GM18517 (cell line): ENCODE data around the gene PRKCZ.
"Not testable (repeated sequence)": the region's sequence is repeated elsewhere in the genome, so short reads cannot be mapped to it uniquely, and the experiment has no call there.

Experiments used
- ATAC-seq: cut with Tn5 transposase; IDR thresholded peaks from one replicate; pipeline ENCODE4 v1.9.1; 2021; ENCODE audit warnings: mild to moderate bottlenecking, moderate library complexity; ENCODE audit not compliant: unreplicated experiment

The PRKCZ gene

GRCh38 chr1:2130156-2130555 is 79.9 kb downstream of the PRKCZ start:
- ATAC-seq: no peak

- ATAC-seq: no peak
These were observed 80.7 kb downstream of the PRKCZ start for GRCh38 chr1:2130871-2131289.

GRCh38 chr1:2132222-2133038 is 82.2 kb downstream of the PRKCZ start:
- no peak for ATAC-seq

DNA sequence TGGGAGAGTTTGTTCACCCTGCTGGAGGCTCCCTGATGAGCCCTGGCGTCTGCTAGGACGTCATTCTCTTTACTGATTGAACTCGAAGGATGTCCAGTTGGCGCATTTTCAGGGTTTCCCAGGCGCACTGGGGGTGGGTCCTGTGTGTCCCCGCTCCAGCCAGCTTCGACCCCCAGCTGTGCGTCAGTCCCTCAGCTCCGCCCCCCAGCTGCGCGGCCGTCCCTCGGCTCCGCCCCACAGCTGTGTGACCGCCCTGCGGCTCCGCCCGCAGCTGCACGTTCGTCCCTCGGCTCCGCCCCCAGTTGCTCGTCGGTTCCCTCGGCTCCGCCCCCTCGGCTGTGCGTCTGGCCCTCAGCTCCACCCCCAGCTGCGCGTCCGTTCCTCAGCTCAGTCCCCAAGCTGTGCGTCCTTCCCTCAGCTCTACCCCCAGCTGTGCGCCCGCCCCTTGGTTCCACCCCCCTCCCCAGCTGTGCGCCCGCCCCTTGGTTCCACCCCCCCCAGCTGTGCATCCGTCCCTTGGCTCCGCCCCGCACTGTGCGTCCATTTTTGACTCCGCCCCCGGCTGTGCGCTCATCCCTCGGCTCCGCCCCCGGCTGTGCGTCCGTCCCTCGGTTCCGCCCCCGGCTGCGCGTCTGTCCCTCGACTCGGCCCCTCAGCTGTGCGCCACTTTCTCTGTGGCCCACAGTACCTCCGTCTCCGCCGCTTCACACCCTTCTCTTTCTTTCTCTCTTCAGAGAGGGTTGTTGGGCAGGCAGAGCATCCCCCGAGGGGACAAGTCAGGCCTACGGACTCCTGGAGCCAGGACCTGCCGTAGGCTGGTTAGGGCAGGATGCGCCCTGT is 83.0 kb downstream of the PRKCZ start:
- ATAC-seq: peak; percentile 75

DNA sequence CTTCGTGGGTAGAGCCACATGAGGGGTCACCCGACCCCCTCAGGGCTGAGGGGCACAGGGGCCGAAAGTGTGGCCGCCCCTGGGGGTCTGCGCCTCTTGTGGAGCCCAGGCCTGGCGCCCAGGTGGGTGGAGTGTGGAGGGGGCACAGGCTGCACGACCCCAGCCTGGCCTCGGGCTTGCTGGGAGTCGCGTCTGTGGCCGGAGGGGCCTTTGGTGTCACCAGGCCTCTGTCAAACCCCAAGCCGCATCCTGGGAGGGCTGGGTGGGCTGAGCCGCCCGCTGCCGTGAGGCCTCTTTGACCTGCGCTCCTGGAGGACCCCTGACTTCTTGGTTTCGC is 83.6 kb downstream of the PRKCZ start:
- no peak for ATAC-seq

- ATAC-seq: no peak
These were observed 84.0 kb downstream of the PRKCZ start for GRCh38 chr1:2134266-2134620.

DNA sequence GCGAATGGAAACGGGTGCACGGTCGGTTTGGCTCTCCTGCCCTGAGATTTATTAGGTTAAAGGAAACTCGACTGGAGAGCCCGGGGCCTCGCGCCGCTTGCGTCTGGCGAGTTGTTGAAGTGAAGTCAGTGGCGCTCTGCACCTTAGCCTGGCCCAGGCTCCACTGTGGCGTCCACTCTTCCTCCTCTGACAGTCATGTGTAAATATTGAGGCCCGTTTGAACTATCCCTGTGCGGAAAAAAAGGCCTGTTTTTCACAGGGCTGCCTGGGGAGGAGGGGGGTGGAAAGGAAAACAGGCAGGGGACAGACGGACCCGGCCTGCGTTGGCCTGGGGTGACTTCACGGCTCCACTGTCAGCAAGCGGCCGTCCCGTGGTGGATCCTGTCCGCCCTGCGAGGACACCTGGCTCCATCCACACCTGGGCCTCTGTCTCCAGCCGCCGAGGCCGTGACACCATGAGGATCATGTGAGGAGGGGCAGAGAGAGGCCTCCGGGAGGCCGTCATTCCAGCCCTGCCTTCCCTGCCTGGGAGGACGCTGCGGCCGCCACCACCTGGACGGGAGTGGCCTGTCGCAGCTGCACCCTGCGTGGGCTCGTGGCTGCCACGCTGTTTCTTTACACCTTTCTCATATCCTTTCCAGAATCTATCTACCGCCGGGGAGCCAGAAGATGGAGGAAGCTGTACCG is 84.6 kb downstream of the PRKCZ start:
- ATAC-seq: no peak

GRCh38 chr1:2135441-2135841 is 85.2 kb downstream of the PRKCZ start:
- no peak for ATAC-seq

GRCh38 chr1:2135941-2136340 is 85.7 kb downstream of the PRKCZ start:
- ATAC-seq: no peak

DNA sequence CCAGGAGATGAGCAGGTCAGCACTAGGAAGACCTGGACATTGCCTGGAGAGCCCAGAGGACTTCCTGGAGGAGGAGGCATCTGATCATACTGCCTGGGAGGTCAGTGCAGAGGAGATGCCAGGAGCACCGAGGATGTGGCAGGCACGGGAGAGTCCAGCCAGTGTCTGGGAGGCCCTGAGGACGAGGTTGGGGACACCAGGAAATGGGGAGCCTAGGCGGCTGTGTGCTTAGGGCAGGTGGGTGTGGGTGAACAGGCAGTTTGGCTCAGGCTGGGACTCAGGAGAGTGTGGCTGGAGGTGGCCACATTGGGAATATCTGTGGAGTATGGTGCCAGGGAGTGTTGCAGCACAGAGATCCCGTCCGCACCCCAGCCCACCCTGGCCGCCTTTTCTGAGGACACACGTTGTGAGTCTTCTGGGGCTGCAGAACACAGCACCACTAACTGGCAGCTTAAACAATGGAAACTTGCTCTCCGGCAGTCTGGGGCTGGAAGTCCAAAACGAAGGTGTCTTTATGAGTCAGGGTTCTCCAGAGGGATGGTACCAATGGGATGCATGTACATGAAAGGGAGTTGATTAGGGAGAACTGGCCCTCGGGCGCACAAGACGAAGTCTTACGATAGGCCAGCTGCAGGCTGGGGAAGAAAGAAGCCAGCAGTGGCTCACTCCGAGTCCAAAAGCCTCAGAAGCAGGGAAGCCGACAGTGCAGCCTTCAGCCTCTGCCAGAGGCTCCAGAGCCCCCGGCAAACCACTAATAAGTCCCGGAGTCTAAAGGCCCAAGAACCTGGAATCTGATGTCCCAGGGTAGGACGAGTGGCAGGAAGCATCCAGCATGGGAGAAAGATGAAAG is 86.4 kb downstream of the PRKCZ start:
- no peak for ATAC-seq

- ATAC-seq: no peak
These were observed 87.3 kb downstream of the PRKCZ start for GRCh38 chr1:2137257-2138121.

DNA sequence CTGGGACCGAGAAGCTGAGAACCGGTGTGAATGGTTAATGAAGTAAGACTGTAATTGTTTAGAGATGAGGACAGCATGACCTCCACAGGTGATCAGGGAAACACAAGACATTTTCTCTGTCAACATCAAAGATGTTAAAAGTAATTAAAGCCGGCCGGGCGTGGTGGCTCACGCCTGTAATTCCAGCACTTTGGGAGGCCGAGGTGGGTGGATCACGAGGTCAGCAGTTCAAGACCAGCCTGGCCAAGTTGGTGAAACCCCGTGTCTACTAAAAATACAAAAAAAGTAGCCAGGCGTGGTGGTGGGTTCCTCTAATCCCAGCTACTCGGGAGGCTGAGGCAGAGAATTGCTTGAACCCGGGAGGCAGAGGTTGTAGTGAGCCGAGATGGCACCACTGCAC is 88.9 kb downstream of the PRKCZ start:
- ATAC-seq: not testable (repeated sequence)

GRCh38 chr1:2141025-2141424 is 90.8 kb downstream of the PRKCZ start:
- no peak for ATAC-seq

DNA sequence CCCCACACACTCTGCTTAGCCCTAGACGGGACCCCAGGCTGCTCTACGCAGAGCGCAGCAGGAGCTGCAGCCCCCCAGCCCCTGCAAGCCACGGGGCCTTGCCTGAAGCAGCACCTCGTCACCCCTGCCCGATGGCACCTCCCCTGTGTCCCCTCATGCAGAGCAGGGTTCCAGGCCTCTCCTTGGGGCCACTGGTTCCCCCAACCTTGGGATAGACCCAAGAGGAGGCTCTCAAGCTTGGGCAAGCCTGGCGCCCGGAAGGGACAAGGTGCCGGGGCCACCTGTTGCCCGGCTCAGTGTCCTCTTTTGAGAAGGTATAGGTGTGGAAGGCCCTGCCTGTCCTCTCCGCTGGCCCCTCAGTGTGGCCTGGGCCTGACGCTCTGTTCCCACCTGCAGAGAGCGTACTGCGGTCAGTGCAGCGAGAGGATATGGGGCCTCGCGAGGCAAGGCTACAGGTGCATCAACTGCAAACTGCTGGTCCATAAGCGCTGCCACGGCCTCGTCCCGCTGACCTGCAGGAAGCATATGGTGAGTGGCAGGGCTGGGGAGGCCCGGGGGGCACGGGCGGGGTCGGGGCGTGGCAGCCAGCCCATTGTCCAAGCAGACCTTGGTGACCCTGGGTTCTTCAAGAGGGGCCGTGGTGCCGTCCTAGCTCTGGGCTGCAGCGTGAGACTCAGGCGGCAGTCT is 93.7 kb downstream of the PRKCZ start:
- ATAC-seq: no peak

DNA sequence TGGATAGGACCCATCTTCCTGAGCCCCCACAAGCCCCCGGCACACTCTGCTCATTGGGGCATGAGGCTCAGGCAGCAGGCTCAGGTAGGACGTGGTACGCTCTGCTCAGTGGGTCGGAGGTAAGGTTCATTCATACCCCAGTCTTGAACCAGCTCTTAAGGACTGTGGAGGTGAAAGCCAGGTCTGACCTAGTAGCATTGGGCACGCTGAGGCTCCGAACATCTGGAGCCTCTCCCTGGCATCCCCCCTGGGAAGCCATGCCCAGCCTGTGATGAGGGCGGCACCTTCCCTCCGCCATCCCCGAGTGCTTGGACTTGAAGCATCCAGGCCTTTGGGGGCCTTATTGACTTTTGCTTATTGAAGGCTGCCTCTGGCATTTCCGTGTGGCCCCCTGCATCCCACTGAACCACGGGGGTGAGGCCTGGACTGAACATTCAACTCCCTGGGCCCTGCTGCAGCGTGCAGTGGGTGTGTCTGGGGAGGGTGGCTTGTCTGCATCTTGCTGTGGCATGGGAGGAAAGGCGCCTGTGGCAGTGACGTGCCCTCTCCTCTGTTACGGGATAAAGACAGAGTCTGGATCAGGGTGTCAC is 94.4 kb downstream of the PRKCZ start:
- ATAC-seq: no peak

GRCh38 chr1:2145946-2146835 is 96.0 kb downstream of the PRKCZ start:
- no peak for ATAC-seq

DNA sequence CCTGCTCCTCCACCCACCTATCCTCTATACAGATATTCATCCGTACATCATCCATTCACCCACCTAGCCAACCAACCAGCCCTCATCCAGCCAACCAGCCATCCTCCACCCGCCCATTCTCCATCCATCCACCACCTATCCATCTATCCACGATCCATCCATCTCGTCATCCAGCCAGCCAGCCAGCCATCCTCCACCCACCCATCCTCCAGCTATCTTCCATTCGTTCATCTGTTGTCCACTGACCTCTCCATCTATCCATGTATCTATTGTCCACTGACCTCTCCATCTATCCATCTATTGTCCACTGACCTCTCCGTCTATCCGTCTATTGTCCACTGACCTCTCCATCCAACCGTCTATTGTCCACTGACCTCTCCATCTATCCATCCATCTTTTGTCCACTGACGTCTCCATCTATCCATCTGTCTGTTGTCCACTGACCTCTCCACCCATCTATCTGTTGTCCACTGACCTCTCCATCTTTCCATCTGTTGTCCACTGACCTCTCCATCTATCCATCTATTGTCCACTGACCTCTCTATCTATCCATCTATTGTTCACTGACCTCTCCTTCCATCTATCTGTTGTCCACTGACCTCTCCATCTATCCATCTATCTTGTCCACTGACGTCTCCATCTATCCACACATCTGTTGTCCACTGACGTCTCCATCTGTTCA is 96.8 kb downstream of the PRKCZ start:
- ATAC-seq: no peak
